Anterior cingulate cortex (tissue), 58 donors: ENCODE data around the gene PITHD1.
A peak's percentile ranks its signal among the peaks of the same experiment; 100 is the strongest.
"Not testable (repeated sequence)": the region's sequence is repeated elsewhere in the genome, so short reads cannot be mapped to it uniquely, and the experiment has no call there.

Source experiments
- DNase-seq, 58 donors: peaks; one replicate each; lab custom pipeline; 2025; lab: John Stamatoyannopoulos, UW

Gene PITHD1

DNA sequence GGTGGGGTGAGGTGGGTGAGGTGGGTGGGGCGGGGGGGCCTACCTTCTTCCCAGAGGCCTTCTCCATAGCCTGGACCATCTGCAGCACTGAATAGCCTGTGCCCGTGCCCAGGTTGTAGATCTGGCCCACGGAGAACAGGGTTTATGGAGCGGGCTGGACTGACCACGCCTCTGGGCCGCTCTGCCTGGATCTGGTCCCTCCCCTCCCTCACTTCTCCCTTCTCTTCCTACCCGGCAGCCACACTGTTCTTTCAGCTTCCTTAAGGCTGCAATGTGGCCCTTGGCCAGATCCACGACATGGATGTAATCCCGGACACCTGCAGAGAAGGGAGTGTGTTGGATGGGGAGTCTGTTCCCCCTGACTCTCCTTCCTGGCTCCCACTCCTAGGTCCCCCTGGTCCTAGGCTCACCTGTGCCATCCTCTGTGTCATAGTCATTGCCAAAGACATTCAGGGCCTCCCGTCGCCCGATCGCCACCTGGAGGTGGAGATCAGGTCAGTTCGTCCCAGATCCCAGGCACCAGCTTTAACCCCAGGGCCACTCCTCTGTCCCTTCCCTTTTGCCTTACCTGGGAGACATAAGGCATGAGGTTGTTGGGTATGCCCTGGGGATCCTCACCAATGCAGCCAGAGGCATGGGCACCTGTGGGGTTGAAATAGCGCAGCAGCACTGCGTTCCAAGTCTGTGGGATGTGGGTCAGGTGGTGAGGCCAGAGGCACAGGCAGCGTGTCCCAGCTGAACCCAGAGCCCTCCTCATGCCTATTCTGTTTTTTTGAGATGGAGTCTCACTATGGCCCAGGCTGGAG, 18.5 kb downstream of the PITHD1 start:
- DNase-seq, result no peak

GRCh38 chr1:23797478-23798448, 19.5 kb downstream of the PITHD1 start:
- DNase-seq, result no peak

GRCh38 chr1:23798662-23799142, 20.5 kb downstream of the PITHD1 start:
- no peak for DNase-seq

- DNase-seq, result no peak
Observed at GRCh38 chr1:23799255-23799569, 21.0 kb downstream of the PITHD1 start.

DNA sequence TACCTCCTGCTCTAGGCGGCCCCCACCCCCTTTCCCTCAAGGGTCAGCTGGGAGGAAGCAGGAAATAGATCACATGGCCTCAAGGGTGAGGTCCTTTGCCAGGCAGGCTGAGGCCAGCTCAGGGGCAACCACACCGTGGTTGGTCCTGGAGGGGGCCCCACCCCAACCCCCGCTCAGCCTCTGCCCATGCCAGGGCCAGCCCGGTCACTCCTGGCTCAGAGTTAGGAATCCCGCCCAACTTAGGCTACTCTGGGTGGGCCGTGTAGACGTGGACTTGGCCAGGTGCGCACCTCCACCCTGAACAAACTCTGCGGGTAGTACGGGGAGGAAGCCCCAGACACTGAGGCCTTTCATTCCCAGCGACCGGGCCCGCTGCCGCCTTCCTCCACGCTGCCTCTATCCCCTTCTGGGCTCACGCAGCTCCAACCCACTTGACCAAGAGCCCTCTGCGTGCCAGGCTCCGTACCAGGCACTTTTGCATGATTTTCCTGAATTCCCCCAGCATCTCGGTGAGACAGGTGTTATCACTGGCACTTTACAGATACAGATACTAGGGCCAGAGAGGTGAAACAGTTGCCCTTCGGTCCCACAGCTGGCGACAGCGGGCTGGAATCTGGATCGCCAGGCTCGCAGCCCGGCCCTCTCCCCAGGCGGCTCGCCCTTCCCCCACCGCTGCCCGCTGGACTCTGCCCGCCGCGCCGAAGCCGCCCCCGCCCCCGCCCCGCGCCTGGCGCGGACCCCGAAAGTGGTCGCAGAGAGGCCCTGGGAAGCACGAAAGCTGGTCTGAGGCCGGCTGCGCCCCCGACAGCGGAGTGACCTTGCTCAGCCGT, 21.6 kb downstream of the PITHD1 start:
- DNase-seq, result peak in 13 of 58 donors; percentile 31 to 68 (median 38)

GRCh38 chr1:23800400-23801337, 22.5 kb downstream of the PITHD1 start, which contains the start of gene GALE:
TSS of gene GALE (minus strand) at chr1:23800754. CDS start at chr1:23799007, 1,747 bp downstream.
- DNase-seq, result peak; percentile 65 to 97 (median 94)

- DNase-seq, result no peak
Observed at GRCh38 chr1:23801338-23801748, 23.1 kb downstream of the PITHD1 start.

DNA sequence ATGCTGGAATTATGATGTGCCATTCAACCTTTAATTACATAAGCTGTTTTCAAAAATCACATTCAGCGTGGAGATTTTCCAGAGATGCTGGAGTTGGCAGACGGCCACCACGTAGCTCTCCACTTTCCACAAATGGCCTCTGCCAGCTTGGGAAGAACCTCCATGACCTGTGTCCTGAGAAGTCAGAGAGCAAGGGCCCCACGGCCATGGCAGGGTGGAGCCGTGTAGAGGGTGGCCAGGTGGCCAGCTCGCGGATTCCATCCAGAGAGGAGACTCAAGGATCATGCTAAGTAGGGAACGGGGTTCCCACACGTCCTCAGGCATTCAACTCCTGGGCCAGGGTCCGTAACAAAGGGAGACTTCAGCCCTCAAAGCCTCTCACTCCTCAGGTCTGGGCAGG, 23.7 kb downstream of the PITHD1 start:
- peak in 1 of 58 donors; percentile 26 for DNase-seq

DNA sequence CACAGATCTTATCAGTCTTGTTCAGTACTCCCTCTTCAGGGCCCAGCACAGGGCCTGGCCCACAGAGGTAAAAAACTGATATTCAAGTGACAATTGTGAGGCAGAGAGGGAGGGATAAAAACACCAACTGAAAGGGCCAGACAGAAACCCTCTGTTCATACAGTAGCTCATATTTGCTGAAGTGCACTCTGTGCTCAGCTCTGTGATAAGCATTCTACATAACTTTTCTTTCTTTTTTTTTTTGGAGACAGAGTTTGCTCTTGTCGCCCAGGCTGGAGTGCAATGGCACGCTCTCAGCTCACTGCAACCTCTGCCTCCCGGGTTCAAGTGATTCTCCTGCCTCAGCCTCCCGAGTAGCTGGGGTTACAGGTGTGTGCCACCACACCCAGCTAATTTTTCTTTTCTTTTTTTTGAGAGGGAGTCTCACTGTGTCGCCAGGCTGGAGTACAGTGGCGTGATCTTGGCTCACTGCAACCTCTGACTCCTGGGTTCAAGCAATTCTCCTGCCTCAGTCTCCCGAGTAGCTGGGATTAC, 24.7 kb downstream of the PITHD1 start:
- DNase-seq, result not testable (repeated sequence)

DNA sequence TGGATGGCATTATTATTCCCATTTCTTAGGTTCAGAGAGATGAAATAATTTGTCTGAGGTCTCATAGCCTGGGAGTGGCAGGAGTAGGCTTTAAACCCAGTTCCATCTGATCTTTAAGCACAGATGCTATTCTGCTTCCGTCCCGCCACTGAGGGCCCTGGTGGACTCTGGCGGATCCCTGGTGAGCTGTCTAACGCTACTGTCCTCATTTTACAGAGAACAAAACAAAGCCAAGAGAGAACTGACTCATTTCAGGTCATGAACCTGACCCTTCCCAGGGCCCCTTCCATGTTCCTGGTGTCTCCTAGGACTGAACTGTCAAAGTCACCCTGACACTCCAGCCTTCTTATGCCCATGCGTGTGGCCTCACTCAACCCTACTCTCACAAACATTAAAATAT, 25.5 kb downstream of the PITHD1 start:
- DNase-seq, result no peak

DNA sequence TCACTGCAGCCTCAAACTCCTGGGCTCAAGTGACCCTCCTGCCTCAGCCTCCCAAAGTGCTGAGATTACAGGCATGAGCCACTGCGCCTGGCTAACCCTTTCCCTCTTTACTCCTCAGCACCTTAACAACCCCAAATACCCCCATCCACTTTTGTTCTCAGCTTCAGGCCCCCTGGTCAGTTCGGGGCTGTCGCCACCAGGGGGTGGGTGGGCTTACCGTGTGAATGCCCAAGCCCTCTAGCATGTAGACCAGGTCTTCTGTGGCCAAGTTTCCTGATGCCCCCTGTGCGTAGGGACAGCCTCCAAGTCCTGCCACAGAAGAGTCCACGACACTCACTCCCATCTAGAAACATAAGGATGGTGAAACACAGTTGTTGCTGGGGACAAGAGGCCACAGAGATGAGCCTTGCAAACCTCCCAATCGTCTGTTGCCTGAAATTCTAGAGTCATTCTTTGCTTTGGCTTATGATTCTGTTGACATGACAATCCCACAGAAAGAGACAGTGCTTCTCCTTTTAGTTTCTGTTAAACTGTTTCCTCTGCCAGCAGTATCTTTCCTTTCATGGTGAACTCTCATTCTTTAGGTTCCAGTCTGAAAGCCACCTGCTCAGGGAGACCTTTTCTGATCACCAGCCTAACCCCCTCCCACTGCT, 26.1 kb downstream of the PITHD1 start:
- no peak for DNase-seq

DNA sequence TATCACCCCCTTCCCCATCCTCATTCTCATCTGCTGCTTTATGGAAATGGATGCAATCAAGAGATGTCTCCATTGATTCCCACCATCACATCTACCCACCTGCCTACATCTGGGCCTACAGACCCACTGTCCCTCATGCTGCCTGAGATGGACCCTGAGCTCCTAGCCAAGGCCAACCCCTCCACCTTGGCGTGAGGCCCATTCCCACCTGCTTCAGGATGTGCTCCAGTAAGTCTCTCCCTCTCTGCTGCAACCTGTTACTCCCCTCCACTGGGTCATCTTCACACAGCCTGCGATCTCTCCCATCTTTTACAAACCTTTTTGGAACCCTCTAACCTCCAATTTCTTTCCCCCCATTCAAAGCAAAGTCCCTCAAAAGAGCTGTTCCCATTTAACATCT, 26.8 kb downstream of the PITHD1 start:
- no peak for DNase-seq

GRCh38 chr1:23806280-23806679, 28.1 kb downstream of the PITHD1 start:
- no peak for DNase-seq

GRCh38 chr1:23807453-23807852, 29.2 kb downstream of the PITHD1 start:
- no peak for DNase-seq

DNA sequence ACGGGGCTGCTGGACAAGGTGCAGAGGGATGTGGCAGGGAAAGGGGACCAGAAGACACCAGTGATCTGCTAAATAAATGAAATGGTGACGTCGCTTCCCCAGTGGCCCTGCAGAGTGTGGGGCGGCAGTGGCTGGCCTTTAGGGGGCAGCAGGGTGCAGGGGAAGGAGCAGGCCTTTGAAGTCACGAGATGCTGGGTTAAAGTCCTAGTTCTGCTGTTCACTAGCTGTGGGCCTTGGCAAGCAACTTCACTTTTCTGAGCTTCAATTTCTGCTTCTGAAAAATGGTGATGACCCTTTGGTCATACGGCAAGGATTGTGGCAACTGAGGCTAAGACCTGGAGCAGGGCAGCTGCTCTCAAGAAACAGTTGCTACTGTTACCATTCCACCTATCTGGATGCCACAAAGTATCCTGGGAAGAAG, 31.5 kb downstream of the PITHD1 start:
- DNase-seq, result peak in 27 of 58 donors; percentile 6 to 59 (median 29)

DNA sequence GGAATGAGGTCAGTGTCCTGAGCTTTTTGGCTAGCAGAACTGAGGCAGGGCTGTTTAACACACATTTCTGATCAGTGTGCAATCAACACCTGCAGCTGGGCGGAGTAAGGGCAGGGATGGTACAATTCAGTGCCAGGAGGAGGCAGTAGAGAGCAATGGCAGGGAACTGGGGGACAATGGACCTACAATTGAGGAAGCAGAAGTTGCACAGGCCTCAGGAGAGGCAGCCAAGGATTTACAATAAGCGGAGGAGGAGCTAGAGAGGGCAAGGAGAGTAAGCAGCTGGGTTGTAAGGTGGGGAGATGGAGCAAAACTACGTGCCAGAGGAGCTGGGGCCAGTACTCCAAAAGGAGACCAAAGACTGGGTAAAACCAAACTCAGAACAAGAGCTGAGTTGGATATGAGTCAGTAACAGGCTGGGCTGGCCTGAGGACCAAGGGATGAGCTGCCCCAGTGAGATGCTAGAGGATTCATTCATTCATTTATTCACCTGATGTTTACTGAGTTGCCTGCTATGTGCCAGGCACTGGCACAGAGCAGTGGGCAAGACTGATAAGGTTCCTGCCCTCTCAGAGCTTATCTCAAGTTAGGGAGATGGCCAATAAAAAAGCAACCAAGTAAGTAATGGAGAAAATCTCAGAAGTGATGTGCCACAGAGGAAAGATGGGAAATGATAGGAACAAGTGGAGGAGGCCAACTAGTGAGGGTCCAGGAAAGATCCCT, 32.8 kb downstream of the PITHD1 start:
- peak in 8 of 58 donors; percentile 6 to 41 (median 22) for DNase-seq

GRCh38 chr1:23814016-23814415, 35.8 kb downstream of the PITHD1 start:
- no peak for DNase-seq

DNA sequence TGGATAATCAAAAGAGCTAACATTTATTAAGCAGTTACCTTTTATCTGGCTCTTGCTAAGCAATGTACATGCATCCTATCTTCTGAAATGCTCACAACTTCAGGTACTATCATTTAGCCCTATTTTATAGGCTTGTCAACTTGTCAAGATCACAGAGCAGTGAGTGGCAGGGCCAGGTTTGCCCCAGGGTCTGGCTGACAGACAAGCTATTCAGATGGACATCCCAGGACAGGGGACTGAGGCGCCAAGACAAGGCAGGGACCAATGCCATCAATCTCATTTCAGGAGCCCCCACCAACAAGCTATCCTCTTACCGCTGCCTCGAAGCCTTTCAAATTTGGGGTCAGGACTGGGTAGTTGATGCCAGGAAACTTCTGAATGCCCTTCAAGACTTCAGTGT, 38.1 kb downstream of the PITHD1 start:
- no peak for DNase-seq
